K562 (cell line): ENCODE results near the gene ABCB9. TPM values are rescaled to one million over a fixed set of nuclear protein-coding genes. Genes with fewer than 3 reads are reported as not detected.

Experiments used
- ARNT ChIP-seq, 2 experiments: fragments of 450-650 bp; IDR thresholded peaks; 2 replicates each; pipeline ENCODE4 v1.6.1; 2016; ENCODE audit warnings: mild to moderate bottlenecking in 1 of 2
- CREM ChIP-seq: IDR thresholded peaks from 2 replicates; pipeline ENCODE4 v1.6.1; 2014; ENCODE audit warnings: antibody characterized with exemption, low read depth
- CTBP1 ChIP-seq: fragments of 450-650 bp; IDR thresholded peaks from 2 replicates; pipeline ENCODE4 v1.6.1; 2016; ENCODE audit warnings: borderline replicate concordance
- DNMT1 ChIP-seq: fragments of 450-650 bp; IDR thresholded peaks from 2 replicates; pipeline ENCODE4 v1.6.1; 2016; ENCODE audit warnings: antibody characterized with exemption, mild to moderate bottlenecking
- EWSR1 ChIP-seq: fragments of 450-650 bp; IDR thresholded peaks from 2 replicates; pipeline ENCODE4 v1.6.1; 2018; ENCODE audit warnings: borderline replicate concordance, mild to moderate bottlenecking, low read depth, moderate library complexity; ENCODE audit not compliant: partially characterized antibody
- FOXK2 ChIP-seq, 2 experiments: fragments of 450-650 bp; IDR thresholded peaks in 1 of 2; conservative IDR thresholded peaks in 1 of 2; 2 replicates each; pipeline ENCODE4 v1.6.1; 2016; ENCODE audit warnings: low read depth in 2 of 2, mild to moderate bottlenecking in 1 of 2
- SREBF1 ChIP-seq: fragments of 150-350 bp; IDR thresholded peaks from 2 replicates; pipeline ENCODE4 v1.6.1; 2014; ENCODE audit warnings: antibody characterized with exemption, low read depth, low read length, borderline replicate concordance
- TCFL5 ChIP-seq: fragments of 250-450 bp; sonication (Bioruptor Pico); conservative IDR thresholded peaks from 2 replicates; pipeline ENCODE4 v1.6.1; 2021; ENCODE audit warnings: mild to moderate bottlenecking, moderate library complexity, matching md5 sums
- ZBTB1 ChIP-seq: sonication (generic); formaldehyde crosslinking; IDR thresholded peaks from 2 replicates; pipeline ENCODE4 v1.8.1; 2023; ENCODE audit warnings: missing genetic modification reagents, low read depth, mild to moderate bottlenecking, borderline replicate concordance
- ZHX1 ChIP-seq: fragments of 150-350 bp; conservative IDR thresholded peaks from 2 replicates; pipeline ENCODE4 v1.6.1; 2014; ENCODE audit warnings: low read length
- ZNF398 ChIP-seq: fragments of 250-450 bp; sonication (Bioruptor Pico); IDR thresholded peaks from 2 replicates; pipeline ENCODE4 v1.8.0; 2021; ENCODE audit warnings: moderate library complexity, mild to moderate bottlenecking, inconsistent platforms
- ZNF766 ChIP-seq: fragments of 200-800 bp; sonication (Bioruptor generic); conservative IDR thresholded peaks from 2 replicates; pipeline ENCODE4 v1.6.1; 2016; ENCODE audit warnings: missing genetic modification characterization, missing compliant biosample characterization
- polyA plus RNA-seq, 8 experiments: library from polyadenylated mRNA; depleted of rRNA in 4 of 8; stranded (reverse) in 5 of 8; unstranded in 3 of 8; fragments of >200 nt; fragmentation: Nextera tagmentation in 2 of 8; fragmentation: Illumina TruSeq in 1 of 8; extraction: Ambion mirVana in 2 of 8; extraction: Trizol in 1 of 8; gene quantifications; 2 replicates each; pipeline versions ENCODE4 v1.2.1 to v1.2.3, GENCODE V29; 2011 to 2014; ENCODE audit warnings: inconsistent platforms in 1 of 8, missing spikeins in 1 of 8
- total RNA-seq, 7 experiments: library from RNA; depleted of rRNA in 6 of 7; stranded (reverse); fragments of >200 nt in 6 of 7; fragmentation: Illumina TruSeq in 2 of 7; extraction: Trizol in 2 of 7; gene quantifications; 2 replicates each; pipeline versions ENCODE4 v1.2.1 to v1.2.3, GENCODE V29; 2011 to 2021; ENCODE audit warnings: low replicate concordance in 1 of 7
- TF ChIP-seq, protein P1 (sequence below): fragments of 250-450 bp; sonication (Bioruptor Pico); IDR thresholded peaks from 2 replicates; pipeline ENCODE4 v1.4.0; 2020; ENCODE audit warnings: mild to moderate bottlenecking, moderate library complexity
- TF ChIP-seq, protein P2 (sequence below): fragments of 250-450 bp; sonication (Bioruptor Pico); IDR thresholded peaks from 2 replicates; pipeline ENCODE4 v1.4.0; 2020
- TF ChIP-seq, protein P3 (sequence below): sonication (generic); formaldehyde crosslinking; IDR thresholded peaks from 2 replicates; pipeline ENCODE4 v1.8.0; 2022; ENCODE audit warnings: mild to moderate bottlenecking, missing genetic modification reagents

The ABCB9 gene
- total and polyA plus RNA-seq, 9 of the 15 experiments (the other 6 are each of a cell fraction or from before 2014, with no cell fraction given) = 0.20 to 12.6 (median 6.2) TPM

DNA sequence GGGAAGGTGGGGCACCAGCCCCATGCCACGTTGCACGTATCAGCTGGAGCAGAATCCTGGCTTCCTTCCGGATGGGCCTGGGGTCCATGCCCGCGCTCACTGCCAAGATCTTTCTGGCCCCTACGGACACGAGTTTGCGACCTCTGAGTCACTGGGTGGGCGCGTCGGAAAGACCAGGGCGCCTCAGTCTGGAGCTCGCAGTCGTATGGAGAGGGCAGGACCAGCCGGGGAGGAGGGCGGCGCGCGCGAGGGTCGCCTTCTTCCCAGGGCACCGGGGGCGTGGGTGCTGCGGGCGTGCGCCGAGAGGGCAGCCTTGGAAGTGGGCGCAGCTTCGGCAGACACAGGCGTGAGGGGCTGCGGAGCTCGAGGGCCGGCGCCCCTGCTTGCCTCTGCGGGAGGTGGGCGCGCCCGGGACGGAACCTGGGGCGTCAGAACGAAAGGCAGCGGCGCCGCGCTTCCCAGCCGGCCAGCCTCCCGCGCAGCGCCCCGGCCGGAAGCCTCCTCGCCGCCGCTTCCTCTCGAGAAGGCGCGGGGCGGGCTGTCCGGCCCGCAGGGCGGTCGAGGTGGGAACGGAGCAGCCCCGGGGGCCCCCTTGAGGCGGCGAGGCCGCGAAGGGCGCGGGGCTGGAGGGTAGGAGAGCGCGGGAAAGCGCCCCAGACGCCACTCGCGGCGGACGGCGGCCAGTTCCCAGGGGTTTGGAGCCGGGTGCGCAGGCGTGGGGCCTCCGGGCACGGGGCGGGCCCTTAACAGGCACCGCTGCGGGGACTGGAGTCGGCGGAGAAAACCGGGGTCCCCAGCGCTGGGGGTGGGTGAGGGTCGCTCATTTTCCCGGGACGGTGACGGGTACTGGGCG, 14.1 kb upstream of the ABCB9 start, which contains the start of gene ARL6IP4 (continued):
- TF ChIP-seq, protein P1, sequence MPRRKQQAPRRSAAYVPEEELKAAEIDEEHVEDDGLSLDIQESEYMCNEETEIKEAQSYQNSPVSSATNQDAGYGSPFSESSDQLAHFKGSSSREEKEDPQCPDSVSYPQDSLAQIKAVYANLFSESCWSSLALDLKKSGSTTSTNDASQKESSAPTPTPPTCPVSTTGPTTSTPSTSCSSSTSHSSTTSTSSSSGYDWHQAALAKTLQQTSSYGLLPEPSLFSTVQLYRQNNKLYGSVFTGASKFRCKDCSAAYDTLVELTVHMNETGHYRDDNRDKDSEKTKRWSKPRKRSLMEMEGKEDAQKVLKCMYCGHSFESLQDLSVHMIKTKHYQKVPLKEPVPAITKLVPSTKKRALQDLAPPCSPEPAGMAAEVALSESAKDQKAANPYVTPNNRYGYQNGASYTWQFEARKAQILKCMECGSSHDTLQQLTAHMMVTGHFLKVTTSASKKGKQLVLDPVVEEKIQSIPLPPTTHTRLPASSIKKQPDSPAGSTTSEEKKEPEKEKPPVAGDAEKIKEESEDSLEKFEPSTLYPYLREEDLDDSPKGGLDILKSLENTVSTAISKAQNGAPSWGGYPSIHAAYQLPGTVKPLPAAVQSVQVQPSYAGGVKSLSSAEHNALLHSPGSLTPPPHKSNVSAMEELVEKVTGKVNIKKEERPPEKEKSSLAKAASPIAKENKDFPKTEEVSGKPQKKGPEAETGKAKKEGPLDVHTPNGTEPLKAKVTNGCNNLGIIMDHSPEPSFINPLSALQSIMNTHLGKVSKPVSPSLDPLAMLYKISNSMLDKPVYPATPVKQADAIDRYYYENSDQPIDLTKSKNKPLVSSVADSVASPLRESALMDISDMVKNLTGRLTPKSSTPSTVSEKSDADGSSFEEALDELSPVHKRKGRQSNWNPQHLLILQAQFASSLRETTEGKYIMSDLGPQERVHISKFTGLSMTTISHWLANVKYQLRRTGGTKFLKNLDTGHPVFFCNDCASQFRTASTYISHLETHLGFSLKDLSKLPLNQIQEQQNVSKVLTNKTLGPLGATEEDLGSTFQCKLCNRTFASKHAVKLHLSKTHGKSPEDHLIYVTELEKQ (CRISPR knock-in tag) = no peak
- TF ChIP-seq, protein P2, sequence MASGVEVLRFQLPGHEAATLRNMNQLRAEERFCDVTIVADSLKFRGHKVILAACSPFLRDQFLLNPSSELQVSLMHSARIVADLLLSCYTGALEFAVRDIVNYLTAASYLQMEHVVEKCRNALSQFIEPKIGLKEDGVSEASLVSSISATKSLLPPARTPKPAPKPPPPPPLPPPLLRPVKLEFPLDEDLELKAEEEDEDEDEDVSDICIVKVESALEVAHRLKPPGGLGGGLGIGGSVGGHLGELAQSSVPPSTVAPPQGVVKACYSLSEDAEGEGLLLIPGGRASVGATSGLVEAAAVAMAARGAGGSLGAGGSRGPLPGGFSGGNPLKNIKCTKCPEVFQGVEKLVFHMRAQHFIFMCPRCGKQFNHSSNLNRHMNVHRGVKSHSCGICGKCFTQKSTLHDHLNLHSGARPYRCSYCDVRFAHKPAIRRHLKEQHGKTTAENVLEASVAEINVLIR = no peak
- TF ChIP-seq CREM (peak; percentile 42), ZHX1 (0 out of 2 replicates have a peak, but pooled peaks have one; percentile 7), DNMT1 (0 out of 2 replicates have a peak, but pooled peaks have one; percentile 15), SREBF1 (no peak), ZNF766 (no peak), ARNT (IDR thresholded peaks at IDR 0.05) (no peak), FOXK2 (conservative IDR thresholded peaks at IDR 0.05 in 1 of 2, IDR thresholded peaks at IDR 0.05 in 1 of 2; ENCODE audit: low read depth in 2 of 2) (no peak), CTBP1 (peak; percentile 86), ZBTB1 (peak; percentile 76; the same call in 1 of the 2 replicates), EWSR1 (no peak), TCFL5 (CRISPR knock-in tag) (no peak), ZNF398 (no peak)
- TF ChIP-seq, protein P3, sequence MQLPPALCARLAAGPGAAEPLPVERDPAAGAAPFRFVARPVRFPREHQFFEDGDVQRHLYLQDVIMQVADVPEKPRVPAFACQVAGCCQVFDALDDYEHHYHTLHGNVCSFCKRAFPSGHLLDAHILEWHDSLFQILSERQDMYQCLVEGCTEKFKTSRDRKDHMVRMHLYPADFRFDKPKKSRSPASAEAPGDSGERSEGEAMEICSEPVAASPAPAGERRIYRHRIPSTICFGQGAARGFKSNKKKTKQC (CRISPR knock-in tag) = peak; percentile 77; the same call in 1 of the 2 replicates
